Mucosa of stomach (tissue), 1 donor: ENCODE results near the gene EFEMP2.
"Not testable (repeated sequence)": the region's sequence is repeated elsewhere in the genome, so short reads cannot be mapped to it uniquely, and the experiment has no call there.

Source experiments
- H3K27me3 ChIP-seq: one replicate; pipeline ENCODE4 v1.7.0; 2013; ENCODE audit warnings: mild to moderate bottlenecking, low read length; ENCODE audit not compliant: control insufficient read depth, insufficient read depth
- H3K36me3 ChIP-seq: one replicate; pipeline ENCODE4 v1.7.0; 2013; ENCODE audit warnings: low read length; ENCODE audit not compliant: control insufficient read depth, insufficient read depth
- H3K4me1 ChIP-seq: one replicate; pipeline ENCODE4 v1.7.0; 2013; ENCODE audit warnings: mild to moderate bottlenecking, low read length; ENCODE audit not compliant: control insufficient read depth, insufficient read depth
- H3K4me3 ChIP-seq: one replicate; pipeline ENCODE4 v1.7.0; 2013; ENCODE audit warnings: low read length
- H3K9ac ChIP-seq: one replicate; pipeline ENCODE4 v1.7.0; 2013; ENCODE audit warnings: mild to moderate bottlenecking, low read length, moderate library complexity
- H3K9me3 ChIP-seq: one replicate; pipeline ENCODE4 v1.7.0; 2013; ENCODE audit warnings: mild to moderate bottlenecking, low read length, moderate library complexity; ENCODE audit not compliant: control insufficient read depth
- donor health status: Pancreatic carcinoma.

EFEMP2 gene

DNA sequence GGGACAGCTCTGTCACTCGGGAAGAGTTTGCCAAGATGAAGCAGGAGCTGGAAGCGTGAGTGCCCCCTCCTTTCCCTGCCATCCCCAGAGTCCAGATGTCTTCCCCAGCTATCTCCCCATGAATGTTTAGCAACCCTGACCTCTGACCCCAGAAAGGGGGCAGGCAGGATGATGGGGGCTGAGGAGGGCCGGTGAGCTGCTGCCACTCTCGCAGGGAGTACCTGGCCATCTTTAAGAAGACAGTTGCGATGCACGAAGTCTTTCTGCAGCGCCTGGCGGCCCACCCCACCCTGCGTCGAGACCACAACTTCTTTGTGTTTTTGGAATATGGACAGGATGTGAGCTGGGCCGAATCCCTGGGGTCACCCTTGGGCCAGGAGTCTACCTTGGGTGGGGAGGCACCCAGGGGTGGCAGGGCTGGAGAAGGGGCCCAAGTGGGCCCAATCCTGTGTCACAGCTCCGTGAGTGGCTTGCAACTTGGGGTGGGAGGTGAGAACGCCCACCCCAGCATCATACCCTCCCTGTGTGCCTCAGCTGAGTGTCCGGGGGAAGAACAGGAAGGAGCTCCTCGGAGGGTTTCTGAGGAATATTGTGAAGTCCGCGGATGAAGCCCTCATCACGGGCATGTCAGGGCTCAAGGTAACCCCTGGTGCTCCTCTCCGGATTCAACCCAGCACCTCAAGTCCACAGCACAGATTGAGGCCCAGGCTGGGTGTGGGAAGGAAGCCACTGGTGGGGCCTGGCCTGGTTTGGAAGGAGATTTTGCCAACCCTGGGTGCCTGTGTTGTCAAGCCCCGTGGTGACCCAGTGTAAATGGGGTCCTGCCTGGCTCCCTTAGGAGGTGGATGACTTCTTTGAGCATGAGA, 22.1 kb downstream of the EFEMP2 start:
- no peaks in the 10 kb centered on the region for H3K27me3 ChIP-seq
- no peak overlapping the region for H3K4me3 ChIP-seq
- H3K9me3 ChIP-seq = peaks cover 5% of the 10 kb centered on the region
- no peak overlapping the region for H3K9ac ChIP-seq
- H3K36me3 ChIP-seq = peaks cover 42% of the 10 kb centered on the region
- H3K4me1 ChIP-seq = peaks cover 60% of the 10 kb centered on the region

DNA sequence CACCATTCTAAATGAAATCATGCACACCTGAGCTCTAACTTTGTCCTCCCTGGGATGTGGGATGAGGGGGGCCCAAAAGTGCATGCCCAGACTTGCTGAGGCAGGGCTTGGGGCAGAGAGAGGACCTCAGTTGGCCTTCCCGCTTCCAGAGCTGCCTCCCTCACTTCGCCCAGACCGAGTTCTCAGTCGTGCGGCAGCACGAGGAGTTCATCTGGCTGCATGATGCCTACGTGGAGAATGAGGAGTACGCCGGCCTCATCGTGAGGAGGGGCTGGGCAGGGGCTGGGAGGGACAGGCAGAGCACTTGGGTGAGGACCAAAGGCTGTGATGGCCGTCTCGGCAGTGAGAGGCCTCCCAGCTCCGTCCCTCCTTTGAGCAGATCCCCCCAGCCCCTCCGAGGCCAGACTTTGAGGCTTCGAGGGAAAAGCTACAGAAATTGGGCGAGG, 22.8 kb downstream of the EFEMP2 start:
- Histone ChIP-seq H3K4me3 (no peak overlapping the region), H3K9me3 (peaks cover 5% of the 10 kb centered on the region), H3K27me3 (no peaks in the 10 kb centered on the region), H3K9ac (no peak overlapping the region), H3K4me1 (peaks cover 55% of the 10 kb centered on the region), H3K36me3 (peaks cover 36% of the 10 kb centered on the region)

DNA sequence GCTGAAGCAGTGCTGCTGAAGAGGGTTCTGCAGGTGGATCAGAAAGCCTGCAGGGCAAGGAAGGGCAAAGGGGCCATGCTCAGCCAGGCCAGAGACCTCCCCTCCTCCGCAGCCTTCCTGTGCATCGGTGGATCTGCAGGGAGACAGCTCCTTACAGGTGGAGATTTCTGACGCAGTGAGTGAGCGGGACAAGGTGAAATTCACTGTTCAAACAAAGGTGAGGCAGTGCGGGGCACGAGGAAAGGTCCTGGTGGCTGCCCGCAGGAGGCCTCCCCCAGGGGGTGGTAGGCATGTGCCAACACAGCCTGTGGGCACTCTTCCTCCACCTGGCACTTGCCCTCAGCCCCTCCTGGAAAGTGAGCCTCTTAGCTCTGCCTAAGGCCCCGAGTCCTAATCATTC, 23.2 kb downstream of the EFEMP2 start:
- peaks cover 55% of the 10 kb centered on the region for H3K4me1 ChIP-seq
- H3K27me3 ChIP-seq = no peaks in the 10 kb centered on the region
- H3K9ac ChIP-seq = no peak overlapping the region
- H3K9me3 ChIP-seq = peaks cover 5% of the 10 kb centered on the region
- H3K36me3 ChIP-seq = peaks cover 33% of the 10 kb centered on the region
- no peak overlapping the region for H3K4me3 ChIP-seq

GRCh38 chr11:65848693-65849092, 23.9 kb downstream of the EFEMP2 start:
- not testable (repeated sequence) for H3K27me3 ChIP-seq, H3K4me3 ChIP-seq, H3K9me3 ChIP-seq, H3K9ac ChIP-seq
- H3K4me1 ChIP-seq = peaks cover 50% of the 10 kb centered on the region
- peaks cover 29% of the 10 kb centered on the region for H3K36me3 ChIP-seq

DNA sequence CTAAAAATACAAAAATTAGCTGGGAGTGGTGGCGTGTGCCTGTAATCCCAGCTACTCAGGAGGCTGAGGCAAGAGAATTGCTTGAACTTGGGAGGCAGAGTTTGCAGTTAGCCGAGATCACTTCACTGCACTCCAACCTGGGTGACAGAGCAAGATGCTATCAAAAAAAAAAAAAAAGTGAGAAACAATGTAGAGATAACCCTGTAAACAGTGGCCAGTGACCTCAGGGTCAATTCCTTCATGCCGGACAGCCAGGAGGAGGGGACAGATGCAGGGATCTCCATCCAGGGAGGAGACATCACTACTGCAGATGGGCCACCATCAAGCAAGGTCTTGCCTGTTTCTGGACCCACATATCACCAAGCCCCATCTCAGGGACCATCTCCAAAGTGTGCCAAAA, 24.9 kb downstream of the EFEMP2 start:
- Histone ChIP-seq H3K4me1 (peaks cover 41% of the 10 kb centered on the region), H3K9ac (no peak overlapping the region), H3K9me3 (peaks cover 5% of the 10 kb centered on the region), H3K36me3 (peaks cover 19% of the 10 kb centered on the region), H3K27me3 (no peaks in the 10 kb centered on the region), H3K4me3 (no peak overlapping the region)

- H3K4me1 ChIP-seq = peaks cover 10% of the 10 kb centered on the region
- H3K9me3 ChIP-seq = no peaks in the 10 kb centered on the region
- H3K4me3 ChIP-seq = no peak overlapping the region
- no peak overlapping the region for H3K9ac ChIP-seq
- H3K36me3 ChIP-seq = no peaks in the 10 kb centered on the region
- H3K27me3 ChIP-seq = no peaks in the 10 kb centered on the region
These were observed 28.2 kb downstream of the EFEMP2 start for GRCh38 chr11:65844231-65844872.

- H3K4me1 ChIP-seq = peaks cover 5% of the 10 kb centered on the region
- H3K36me3 ChIP-seq = no peaks in the 10 kb centered on the region
- H3K9ac ChIP-seq = no peak overlapping the region
- H3K27me3 ChIP-seq = no peaks in the 10 kb centered on the region
- H3K9me3 ChIP-seq = no peaks in the 10 kb centered on the region
- no peak overlapping the region for H3K4me3 ChIP-seq
These were observed 28.8 kb downstream of the EFEMP2 start for GRCh38 chr11:65843811-65844210.

DNA sequence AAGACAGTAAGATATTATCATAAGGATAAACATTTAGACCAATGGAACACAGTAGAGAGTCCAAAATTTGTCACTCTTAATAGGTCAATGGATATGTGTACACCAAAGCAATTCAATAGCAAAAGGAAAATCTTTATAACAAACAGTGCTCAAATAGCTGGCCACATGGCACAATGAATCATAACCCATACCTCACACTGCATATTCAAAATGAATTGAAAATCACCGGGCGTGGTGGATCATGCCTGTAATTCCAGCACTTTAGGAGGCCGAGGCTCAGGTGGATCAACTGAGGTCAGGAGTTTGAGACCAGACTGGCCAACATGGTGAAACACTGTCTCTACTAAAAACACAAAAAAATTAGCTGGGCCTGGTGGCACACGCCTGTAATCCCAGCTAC, 30.5 kb downstream of the EFEMP2 start:
- H3K9me3 ChIP-seq = no peaks in the 10 kb centered on the region
- no peaks in the 10 kb centered on the region for H3K36me3 ChIP-seq
- H3K4me3 ChIP-seq = no peak overlapping the region

GRCh38 chr11:65834202-65834601, 38.4 kb downstream of the EFEMP2 start:
- Histone ChIP-seq H3K4me3 (peak overlapping the region; percentile 67), H3K9me3 (no peaks in the 10 kb centered on the region), H3K9ac (no peak overlapping the region)

More for the DNA sequence above, 30.5 kb downstream of the EFEMP2 start:
- Histone ChIP-seq H3K9ac (no peak overlapping the region), H3K4me1 (peaks cover 5% of the 10 kb centered on the region), H3K27me3 (no peaks in the 10 kb centered on the region)

GRCh38 chr11:65833297-65834030, 39.1 kb downstream of the EFEMP2 start, which contains the start of gene SNX32:
Gene SNX32, plus strand, starts transcription at chr11:65833963. Its CDS starts 103 bp downstream, at chr11:65834066.
- Histone ChIP-seq H3K27me3 (peaks cover 18% of the 10 kb centered on the region), H3K36me3 (no peaks in the 10 kb centered on the region), H3K9ac (peak within 1 kb of the TSS; percentile 56), H3K9me3 (no peaks in the 10 kb centered on the region), H3K4me3 (peak within 1 kb of the TSS; percentile 67), H3K4me1 (peaks cover 13% of the 10 kb centered on the region)

More at GRCh38 chr11:65834202-65834601, 38.4 kb downstream of the EFEMP2 start:
- no peaks in the 10 kb centered on the region for H3K36me3 ChIP-seq
- peaks cover 13% of the 10 kb centered on the region for H3K4me1 ChIP-seq
- H3K27me3 ChIP-seq = peaks cover 17% of the 10 kb centered on the region

DNA sequence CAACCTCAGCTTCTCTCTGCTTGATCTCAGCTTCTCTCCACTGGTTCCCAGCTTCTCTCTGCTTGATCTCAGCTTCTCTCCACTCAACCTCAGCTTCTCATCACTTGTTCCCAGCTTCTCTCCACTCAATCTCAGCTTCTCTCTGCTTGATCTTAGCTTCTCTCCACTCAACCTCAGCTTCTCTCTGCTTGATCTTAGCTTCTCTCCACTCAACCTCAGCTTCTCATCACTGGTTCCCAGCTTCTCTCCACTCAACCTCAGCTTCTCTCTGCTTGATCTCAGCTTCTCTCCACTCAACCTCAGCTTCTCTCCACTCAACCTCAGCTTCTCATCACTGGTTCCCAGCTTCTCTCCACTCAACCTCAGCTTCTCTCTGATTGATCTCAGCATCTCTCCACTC, 40.4 kb downstream of the EFEMP2 start:
- not testable (repeated sequence) for H3K4me3 ChIP-seq, H3K9ac ChIP-seq, H3K9me3 ChIP-seq, H3K36me3 ChIP-seq
- Histone ChIP-seq H3K4me1 (peaks cover 13% of the 10 kb centered on the region), H3K27me3 (peaks cover 18% of the 10 kb centered on the region)

DNA sequence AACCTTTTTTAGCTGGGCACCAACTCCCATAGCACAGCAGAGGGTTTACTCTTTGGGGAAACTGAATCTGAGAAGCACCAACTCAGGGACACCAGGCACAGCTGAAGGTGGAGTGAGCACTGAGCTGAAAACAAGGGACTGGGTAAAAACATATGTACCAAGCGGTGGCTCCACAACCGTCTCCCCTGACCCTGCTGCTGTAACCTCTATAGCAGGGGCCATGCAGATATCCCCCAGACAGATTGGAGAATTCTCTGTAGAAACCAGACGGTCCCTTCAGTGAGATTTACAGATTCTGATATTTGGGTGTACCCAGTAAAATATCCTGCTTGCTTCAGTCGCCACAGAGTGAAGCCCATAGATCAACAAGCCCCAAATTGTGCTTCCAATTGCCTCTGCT, 43.1 kb downstream of the EFEMP2 start:
- H3K27me3 ChIP-seq = peaks cover 18% of the 10 kb centered on the region
- no peak overlapping the region for H3K9ac ChIP-seq
- no peaks in the 10 kb centered on the region for H3K36me3 ChIP-seq
- no peaks in the 10 kb centered on the region for H3K9me3 ChIP-seq
- H3K4me3 ChIP-seq = no peak overlapping the region
- peaks cover 13% of the 10 kb centered on the region for H3K4me1 ChIP-seq
